GM12872 (cell line): ENCODE data around the gene ELOVL1.
A peak's percentile ranks its signal among the peaks of the same experiment; 100 is the strongest.

Experiments used
- TF ChIP-seq, protein P1 (sequence below): IDR thresholded peaks from 3 replicates; pipeline ENCODE4 v1.5.1; 2011; ENCODE audit warnings: low read depth, mild to moderate bottlenecking, low read length, moderate library complexity; ENCODE audit not compliant: insufficient read depth

ELOVL1 gene

GRCh38 chr1:43367904-43368645, at the start of gene ELOVL1:
ELOVL1 (minus strand) TSS chr1:43368011; CDS start chr1:43365609, 2,402 bp downstream.
- TF ChIP-seq, protein P1, sequence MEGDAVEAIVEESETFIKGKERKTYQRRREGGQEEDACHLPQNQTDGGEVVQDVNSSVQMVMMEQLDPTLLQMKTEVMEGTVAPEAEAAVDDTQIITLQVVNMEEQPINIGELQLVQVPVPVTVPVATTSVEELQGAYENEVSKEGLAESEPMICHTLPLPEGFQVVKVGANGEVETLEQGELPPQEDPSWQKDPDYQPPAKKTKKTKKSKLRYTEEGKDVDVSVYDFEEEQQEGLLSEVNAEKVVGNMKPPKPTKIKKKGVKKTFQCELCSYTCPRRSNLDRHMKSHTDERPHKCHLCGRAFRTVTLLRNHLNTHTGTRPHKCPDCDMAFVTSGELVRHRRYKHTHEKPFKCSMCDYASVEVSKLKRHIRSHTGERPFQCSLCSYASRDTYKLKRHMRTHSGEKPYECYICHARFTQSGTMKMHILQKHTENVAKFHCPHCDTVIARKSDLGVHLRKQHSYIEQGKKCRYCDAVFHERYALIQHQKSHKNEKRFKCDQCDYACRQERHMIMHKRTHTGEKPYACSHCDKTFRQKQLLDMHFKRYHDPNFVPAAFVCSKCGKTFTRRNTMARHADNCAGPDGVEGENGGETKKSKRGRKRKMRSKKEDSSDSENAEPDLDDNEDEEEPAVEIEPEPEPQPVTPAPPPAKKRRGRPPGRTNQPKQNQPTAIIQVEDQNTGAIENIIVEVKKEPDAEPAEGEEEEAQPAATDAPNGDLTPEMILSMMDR, result peak; percentile 28; the same call in 1 of the 3 replicates

GRCh38 chr1:43415901-43416300, 48.1 kb upstream of the ELOVL1 start:
- TF ChIP-seq, protein P1, result no peak

DNA sequence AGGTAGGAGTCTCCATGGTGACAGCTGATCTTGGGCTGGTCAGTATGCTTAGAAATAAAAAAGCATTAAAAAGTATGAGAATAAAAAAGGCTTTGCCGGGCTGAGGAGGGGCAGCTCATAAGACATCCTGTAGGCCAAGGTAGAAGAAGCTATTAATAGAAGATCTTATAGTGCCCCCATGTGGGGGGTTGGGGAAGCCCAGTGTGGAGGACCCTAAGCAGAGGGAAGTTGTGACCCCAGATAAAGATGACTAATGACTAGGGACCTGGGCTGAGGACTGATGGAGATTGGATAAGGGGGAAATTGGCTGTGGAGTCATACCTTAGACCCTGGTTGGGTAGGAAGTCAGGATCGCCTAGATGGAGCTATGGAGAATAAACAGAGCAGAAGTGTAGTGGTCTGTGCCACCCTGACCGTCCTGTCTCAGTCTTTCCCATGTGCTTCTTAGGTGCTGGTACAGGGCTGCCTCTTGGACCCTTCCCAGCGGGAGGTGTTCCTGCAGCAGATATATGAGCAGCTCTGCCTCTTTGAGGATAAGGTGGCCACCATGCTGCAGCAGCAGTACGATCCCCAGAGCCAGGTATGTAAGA, 46.9 kb upstream of the ELOVL1 start:
- TF ChIP-seq, protein P1, result peak; percentile 64

DNA sequence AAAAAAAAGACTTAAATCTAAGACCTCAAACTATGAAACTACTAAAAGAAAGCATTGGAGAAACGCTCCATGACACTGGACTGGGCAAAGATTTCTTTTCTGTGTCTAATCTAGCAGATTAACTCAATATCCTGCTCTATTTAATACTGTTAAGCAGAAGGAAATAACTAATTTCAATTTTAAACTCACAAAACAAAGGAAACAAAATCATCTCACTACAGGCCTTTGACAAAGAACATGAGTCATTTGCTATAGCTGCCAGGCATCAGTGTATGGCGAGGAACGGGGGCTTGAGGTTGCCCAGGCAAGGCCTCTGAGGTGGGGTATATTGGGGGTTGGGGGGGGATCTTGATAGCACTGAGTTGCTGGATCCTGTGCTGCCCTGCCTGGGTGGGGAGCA, 42.8 kb upstream of the ELOVL1 start:
- TF ChIP-seq, protein P1, result no peak

DNA sequence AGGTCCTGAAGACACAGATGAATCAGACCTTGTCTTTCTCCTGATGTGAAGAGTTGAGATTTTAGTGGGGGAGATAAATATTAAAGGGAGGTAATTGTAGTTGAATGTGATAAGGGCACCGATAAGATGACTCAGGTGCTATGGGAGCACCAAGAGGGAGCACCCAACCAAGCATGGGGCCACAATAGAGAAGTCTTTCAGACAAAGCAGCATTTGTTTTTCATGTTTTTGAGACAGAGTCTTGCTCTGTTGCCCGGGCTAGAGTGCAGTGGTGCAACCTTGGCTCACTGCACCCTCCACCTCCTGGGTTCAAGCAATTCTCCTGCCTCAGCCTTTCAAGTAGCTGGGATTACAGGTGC, 38.0 kb upstream of the ELOVL1 start:
- TF ChIP-seq, protein P1, result no peak

- TF ChIP-seq, protein P1, result no peak
Measured at GRCh38 chr1:43405219-43405875, 37.5 kb upstream of the ELOVL1 start.

DNA sequence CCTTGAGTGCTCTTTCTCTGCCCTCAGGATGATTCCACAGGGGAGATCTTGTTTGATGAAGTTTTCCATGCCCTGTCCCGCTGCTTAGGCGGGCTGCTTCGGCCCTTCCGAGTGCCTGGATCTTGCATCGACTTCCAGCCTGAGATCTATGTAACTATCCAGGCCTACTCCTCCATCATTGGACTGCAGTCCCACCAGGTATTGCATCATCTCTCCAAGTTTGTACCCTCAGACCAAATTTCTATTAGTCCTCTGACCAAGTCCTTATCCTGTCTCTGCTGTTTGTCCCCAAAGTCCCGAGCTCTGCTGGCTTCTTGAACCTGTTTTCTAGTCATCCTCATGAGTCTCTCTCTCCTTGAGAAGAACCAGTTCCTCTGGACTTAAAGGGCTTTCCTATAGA, 36.5 kb upstream of the ELOVL1 start:
- TF ChIP-seq, protein P1, result no peak
